T47D (cell line): Measurements from ENCODE around the gene TTPAL.

Experiments
- DNase-seq, 2 experiments: peaks; one replicate each; pipeline versions ENCODE4 v3.0.0 to v3.0.0-alpha.2; 2011 to 2012; ENCODE audit warnings: low read depth in 1 of 2, low spot score in 1 of 2
- JUND ChIP-seq: IDR thresholded peaks from 2 replicates; pipeline ENCODE4 v1.6.1; 2012; ENCODE audit warnings: low read depth
- in situ Hi-C: cut with HindIII; loops from 2 replicates; pipeline ENCODE4 v1.10.0; 2016; ENCODE audit warnings: low sequenced_read_pairs, low pct_unique_long_range_greater_than_20kb

TTPAL gene

DNA sequence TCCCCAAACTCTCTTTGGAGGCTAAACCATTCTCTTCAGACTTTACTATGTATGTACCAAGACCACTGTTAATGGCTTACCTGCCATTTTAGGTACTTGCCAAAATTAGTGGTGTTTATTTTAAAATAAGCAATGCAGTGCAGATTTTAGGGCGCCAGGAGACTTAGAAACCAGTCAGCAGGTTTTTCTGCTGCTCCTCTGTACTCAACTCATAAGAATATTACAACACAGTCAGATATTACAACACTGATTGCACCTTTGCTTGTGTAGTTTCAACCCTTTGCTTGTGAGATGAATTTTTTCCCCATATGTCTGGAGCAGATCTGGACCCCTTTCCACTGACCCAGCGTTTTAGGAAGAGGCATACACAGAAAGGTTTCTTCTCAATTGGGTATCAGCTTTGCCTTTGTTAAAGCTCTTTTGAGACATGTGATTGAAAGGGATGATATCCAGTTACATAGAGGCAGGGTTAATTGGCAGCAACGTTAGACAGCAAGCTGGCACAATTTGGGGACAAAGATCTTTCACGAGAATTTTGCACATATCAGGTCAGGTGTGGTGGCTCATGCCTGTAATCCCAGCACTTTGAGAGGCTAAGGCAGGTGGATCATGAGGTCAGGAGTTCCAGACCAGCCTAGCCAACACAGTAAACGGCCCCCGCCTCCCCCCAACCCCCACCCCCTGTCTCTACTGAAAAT is 6.2 kb downstream of the TTPAL start:
- in situ Hi-C loops: no loop called here
- no peak for TF ChIP-seq JUND
- no peak for DNase-seq

DNA sequence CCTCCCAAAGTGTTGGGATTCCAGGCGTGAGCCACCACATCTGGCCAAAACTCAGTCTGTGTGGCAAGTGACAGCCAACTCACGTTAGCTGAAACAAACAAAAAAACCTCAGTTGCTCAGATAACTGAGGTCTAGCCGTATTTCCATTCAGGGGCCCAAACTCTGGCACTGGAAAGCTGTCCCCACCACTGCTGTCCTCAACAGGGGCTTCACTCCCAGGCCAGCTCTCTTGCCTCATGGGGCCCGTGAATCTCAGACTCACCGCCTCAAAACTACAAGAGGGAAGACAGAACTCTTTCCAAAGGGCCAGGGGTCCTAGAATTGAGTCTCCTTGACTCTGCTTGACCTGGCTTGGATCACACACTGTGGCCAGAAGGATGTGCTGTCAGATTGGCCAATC is 7.4 kb downstream of the TTPAL start:
- in situ Hi-C loops: no loop called here
- TF ChIP-seq JUND: no peak
- no peak for DNase-seq

DNA sequence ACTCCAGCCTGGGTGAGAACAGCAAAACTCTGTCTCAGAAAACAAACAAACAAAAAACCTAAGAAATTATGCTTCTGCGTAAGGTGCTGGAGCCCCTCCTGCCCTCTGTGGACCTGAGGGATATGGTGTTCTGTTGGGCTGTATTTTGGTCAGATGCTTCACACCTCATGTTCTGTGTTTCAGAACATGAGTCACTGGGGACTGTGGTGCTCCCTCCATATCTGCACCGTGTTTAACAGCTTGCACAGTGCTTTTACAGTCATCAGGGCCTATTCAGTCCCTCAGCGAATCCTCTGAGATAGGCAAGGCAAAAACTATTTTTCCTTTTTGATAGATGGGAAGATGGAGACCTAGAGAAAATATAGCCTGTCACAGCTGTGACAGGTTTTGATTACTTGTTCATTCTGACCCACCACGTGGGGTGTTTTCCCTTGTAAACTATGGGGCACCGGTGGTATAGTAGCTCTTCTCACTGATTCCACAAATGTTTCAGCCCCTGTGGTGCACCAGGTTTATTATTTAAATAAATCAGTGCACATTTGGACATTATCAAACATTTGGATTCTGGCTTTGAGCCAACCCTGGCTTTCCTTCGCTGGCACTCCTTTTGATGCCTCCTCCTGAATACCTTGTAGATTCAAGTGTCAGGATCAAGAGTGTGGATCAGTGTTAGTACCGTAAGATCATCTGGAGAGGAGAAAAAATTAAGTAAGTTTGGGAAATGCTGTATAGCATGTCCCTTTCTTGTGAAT is 9.6 kb downstream of the TTPAL start:
- TF ChIP-seq JUND: no peak
- DNase-seq: no peak
- in situ Hi-C loops: no loop called here

DNA sequence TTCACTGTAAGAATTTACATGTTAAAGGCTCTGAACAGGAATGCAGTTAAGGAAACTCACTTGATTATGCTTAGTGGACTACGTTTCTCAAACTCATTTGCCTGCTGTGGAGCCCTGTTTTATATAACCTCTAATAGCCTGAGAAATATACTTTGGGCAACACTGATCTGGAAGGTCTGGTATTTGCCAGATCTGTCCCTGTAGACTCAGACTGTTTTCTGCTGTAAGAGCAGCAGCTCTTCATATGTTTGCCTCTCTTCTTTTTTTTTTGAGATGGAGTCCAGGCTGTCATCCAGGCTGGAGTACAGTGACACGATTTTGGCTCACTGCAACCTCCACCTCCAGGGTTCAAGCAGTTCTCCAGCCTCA is 10.1 kb downstream of the TTPAL start:
- TF ChIP-seq JUND: no peak
- in situ Hi-C loops: no loop called here
- DNase-seq: no peak

DNA sequence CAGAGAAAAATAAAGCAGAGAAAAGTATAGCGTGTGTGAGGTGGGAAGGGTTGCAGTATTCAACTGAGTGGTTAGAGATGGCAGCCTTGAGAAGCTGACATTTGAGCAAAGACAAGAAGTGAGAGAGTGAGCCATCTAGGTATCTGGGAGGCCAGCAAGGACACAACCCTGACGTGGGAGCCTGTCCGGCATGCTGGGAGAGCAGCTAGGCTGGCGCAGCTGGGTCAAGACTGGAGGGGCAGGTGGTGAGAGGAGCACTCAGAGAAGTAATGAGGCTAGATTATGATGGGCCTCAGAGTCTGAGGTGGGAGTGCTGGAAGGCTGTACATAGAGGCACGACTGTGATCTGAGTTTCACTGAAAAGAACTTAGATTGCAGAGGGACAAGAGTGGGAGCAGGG is 12.9 kb downstream of the TTPAL start:
- in situ Hi-C loops: no loop called here
- no peak for TF ChIP-seq JUND
- DNase-seq: no peak

DNA sequence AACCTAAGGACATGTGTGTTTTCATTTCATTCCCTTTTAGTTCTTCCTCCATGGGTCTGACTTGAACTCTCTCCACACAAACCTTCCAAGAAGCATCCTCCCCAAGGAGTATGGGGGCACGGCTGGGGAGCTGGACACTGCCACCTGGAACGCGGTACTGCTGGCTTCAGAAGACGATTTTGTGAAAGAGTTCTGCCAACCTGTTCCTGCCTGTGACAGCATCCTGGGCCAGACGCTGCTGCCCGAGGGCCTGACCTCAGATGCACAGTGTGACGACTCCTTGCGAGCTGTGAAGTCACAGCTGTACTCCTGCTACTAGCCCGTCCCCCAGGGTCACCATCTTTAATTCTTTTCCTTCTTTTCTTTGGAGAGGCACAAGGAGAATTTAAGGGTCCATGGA is 13.5 kb downstream of the TTPAL start:
- DNase-seq: no peak
- no peak for TF ChIP-seq JUND
- in situ Hi-C loops: no loop called here

DNA sequence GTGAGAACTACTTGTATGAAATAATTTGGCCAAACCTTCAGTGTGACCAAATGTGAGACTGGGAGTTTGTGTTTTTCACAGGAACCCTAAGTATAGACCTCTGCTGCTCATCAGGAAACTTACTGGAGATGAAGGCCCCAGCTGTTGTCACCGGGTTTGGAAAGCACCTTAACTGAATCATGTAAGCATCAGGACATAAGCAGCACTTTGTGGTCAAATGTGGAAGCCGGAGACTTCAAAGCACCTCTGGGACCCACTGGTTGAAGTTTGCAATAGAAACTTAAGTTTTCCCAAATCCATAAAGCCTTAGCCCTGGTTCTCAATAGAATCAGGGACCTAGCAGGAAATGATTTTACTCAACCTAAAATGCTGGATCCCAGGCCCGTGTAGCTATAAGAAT is 14.3 kb downstream of the TTPAL start:
- TF ChIP-seq JUND: no peak
- no peak for DNase-seq
- in situ Hi-C loops: no loop called here

DNA sequence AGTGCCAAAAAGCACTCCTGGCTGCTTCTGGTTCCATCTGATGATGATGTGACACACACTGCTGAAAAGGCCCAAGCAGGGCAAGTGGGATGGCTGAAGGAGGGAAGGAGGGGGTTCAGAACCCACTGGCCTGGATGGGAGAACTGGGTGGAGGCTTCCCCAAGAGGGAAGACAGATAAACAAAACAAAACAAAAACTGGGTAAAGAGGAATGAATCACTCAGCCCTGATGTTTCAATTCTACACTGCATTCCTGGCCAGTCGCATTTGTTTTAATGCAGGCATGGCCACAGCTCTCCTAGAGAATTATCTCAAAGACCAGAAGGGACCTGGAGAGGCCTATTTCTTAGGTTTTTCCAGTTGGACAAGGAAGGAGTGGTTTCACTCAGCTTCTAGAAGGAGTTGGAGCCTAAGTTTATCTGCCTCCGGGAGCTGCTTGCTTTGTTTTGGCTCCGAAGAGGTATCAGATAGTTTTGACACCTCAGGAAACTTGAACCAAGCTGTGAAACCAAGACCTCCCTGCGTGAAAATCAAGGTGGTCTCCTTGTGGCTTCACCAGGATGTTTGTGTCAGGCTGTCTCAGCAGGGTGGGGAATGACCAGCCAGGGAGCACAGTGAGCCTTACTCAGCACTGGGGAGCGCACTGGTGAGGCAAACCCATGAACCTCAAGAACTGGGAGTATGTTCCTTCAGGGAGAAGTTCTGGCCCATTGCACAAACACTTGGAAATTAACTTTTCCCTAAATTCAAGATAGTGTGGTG is 16.1 kb downstream of the TTPAL start:
- DNase-seq: no peak
- no peak for TF ChIP-seq JUND
- in situ Hi-C loops: no loop called here

DNA sequence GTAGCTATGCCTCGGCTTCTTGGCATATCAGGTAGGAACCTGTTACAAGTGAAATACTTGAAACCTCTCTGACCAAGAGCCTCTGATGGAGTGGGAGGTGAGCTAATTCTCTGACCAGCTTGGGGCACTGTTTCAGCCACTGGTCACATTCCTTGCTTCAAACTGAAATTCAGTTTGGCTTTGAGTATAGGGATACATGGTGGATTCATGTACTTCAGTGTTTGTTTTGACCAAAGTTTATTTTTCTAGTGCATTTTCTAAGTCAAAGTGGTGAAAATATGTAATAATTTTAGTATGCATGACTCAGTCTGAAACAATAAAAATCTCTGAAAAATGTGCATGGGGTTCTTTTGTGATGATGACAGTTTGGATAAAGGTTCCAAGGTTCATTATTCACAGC is 18.6 kb downstream of the TTPAL start:
- no peak for TF ChIP-seq JUND
- no peak for DNase-seq
- in situ Hi-C loops: no loop called here

DNA sequence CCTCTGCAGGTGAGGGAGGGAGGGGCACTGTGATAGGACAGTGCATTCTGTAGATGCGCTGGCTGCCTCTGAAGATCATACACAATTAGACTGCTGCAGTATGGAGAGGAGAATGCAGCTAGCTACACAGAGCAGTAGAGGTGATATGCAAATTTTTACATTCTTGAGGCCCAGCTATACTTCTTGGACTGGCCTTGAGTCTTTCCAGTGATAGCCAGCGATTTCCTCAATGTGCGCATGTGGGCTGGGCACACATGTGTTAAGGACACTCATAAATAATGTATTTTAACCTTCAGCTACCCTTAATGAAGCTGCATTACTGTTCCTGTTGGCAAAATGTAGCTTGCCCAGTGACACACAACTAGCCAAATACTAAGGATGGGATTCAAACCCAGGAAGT is 19.0 kb downstream of the TTPAL start:
- DNase-seq: no peak
- no peak for TF ChIP-seq JUND
- in situ Hi-C loops: no loop called here

DNA sequence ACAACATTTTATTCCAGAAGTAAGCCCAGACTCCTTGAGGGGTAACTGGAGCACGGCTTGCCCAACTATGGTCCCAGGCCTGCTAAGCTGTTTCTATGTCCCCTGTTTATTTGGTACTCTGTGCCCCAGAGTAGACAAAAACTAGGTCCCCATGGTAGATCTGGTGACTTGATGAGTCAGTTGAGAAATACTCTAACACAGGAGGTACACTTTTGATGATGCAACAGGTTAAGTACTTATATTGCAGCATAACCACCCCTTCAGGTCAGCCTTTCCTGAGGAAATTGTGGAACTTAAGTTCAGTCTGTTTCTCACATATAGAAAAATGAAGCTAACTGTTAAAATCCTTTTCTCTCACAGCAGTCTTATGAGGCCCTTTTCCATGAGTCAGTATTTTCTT is 19.6 kb downstream of the TTPAL start:
- in situ Hi-C loops: no loop called here
- DNase-seq: no peak
- no peak for TF ChIP-seq JUND

DNA sequence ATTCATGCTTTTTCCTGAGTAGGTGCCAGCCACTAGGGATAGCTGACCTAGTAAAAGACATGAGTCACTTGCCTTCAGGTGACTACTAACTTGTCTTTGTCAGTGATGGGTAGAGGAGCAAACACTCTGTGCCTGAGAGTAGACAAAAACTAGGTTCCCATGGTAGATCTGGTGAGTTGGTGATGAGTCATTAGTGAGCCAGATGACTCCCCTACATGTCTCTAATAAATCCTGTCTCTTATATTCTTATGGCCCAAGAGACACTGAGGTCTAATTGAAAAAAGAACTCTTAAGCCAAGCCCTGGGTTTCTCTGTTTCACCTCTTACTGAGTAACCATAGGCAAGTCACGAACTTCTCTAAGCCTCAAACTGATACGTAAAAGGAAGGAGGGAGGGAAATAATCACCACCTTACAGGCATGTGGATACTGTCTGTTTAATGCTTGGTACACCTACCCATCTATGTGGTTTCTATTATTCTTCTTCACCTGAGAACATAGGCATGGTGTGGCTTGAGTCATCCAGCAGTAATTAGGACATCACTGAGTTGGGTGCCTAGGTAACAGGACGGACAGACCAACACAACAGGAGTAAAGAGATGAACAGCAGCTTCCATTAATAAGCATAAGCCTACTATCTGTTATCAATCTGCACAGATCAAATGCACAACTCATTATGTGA is 20.3 kb downstream of the TTPAL start:
- no peak for DNase-seq
- in situ Hi-C loops: no loop called here
- TF ChIP-seq JUND: no peak

DNA sequence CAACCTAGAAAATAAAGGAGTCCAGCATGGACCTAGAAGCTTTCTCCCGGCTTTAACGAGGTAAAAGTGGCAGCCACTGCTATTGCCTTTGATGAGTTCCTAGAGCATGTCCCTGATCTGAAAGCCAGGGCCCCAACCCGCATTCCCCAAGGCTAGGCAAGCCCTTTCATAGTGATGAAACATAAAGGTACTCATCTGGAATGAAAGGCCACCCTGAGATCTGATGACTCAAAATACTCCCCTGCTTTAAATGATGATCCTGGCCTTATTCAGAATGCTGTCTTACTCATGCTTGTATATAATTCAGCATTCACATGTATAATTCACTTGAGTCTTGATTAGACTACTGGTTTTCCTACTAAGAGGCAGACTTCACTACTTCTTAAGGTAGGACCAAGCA is 21.3 kb downstream of the TTPAL start:
- DNase-seq: no peak
- TF ChIP-seq JUND: no peak
- in situ Hi-C loops: no loop called here
